Loucy (cell line): ENCODE measurements around the gene SCRG1.

Experiments used
- H2AFZ ChIP-seq: fragments of 200-600 bp; sonication (generic); 2 replicates; pipeline ENCODE4 v1.6.0; 2016; ENCODE audit warnings: antibody characterized with exemption, mild to moderate bottlenecking, low read length, moderate library complexity
- H3F3A ChIP-seq: fragments of 200-600 bp; 2 replicates; pipeline ENCODE4 v1.6.0; 2016; ENCODE audit warnings: antibody characterized with exemption, low read depth, mild to moderate bottlenecking
- H3K27me3 ChIP-seq: fragments of 200-600 bp; sonication (generic); 2 replicates; pipeline ENCODE4 v1.6.1; 2014; ENCODE audit warnings: low read length, mild to moderate bottlenecking; ENCODE audit not compliant: insufficient read depth, poor library complexity, severe bottlenecking
- H3K36me3 ChIP-seq: fragments of 200-600 bp; sonication (generic); 2 replicates; pipeline ENCODE4 v1.6.1; 2016; ENCODE audit warnings: low read length; ENCODE audit not compliant: insufficient read depth
- H3K4me1 ChIP-seq: fragments of 200-600 bp; sonication (generic); 2 replicates; pipeline ENCODE4 v1.5.1; 2014; ENCODE audit warnings: low read length, mild to moderate bottlenecking; ENCODE audit not compliant: insufficient read depth, poor library complexity, severe bottlenecking
- H3K4me2 ChIP-seq: fragments of 200-600 bp; sonication (generic); 2 replicates; pipeline ENCODE4 v1.6.0; 2014; ENCODE audit warnings: antibody characterized with exemption, low read length, low read depth, mild to moderate bottlenecking; ENCODE audit not compliant: poor library complexity, severe bottlenecking
- H3K4me3 ChIP-seq: fragments of 200-600 bp; sonication (generic); 2 replicates; pipeline ENCODE4 v1.5.1; 2014; ENCODE audit warnings: low read length, mild to moderate bottlenecking, mixed read lengths; ENCODE audit not compliant: poor library complexity, severe bottlenecking
- H3K79me2 ChIP-seq: fragments of 200-600 bp; sonication (generic); 2 replicates; pipeline ENCODE4 v1.6.1; 2014; ENCODE audit warnings: low read length; ENCODE audit not compliant: insufficient read depth
- H3K9ac ChIP-seq: fragments of 200-600 bp; sonication (generic); 2 replicates; pipeline ENCODE4 v1.6.0; 2014; ENCODE audit warnings: mild to moderate bottlenecking, low read depth, low read length, moderate library complexity; ENCODE audit not compliant: poor library complexity, severe bottlenecking
- H3K9me2 ChIP-seq: fragments of 200-600 bp; sonication (generic); replicated peaks from 2 replicates; pipeline ENCODE4 v1.6.1; 2016; ENCODE audit warnings: low read depth, low read length, mixed read lengths
- H3K9me3 ChIP-seq: fragments of 200-600 bp; sonication (generic); 2 replicates; pipeline ENCODE4 v1.6.1; 2014; ENCODE audit warnings: mild to moderate bottlenecking, antibody characterized with exemption, low read length, low read depth; ENCODE audit not compliant: insufficient read depth
- H4K20me1 ChIP-seq: fragments of 200-600 bp; sonication (generic); 2 replicates; pipeline ENCODE4 v1.6.0; 2014; ENCODE audit warnings: antibody characterized with exemption, low read length, mild to moderate bottlenecking; ENCODE audit not compliant: insufficient read depth, poor library complexity, severe bottlenecking
- CTCF ChIP-seq: fragments of 200-600 bp; sonication (generic); conservative IDR thresholded peaks from 2 replicates; pipeline ENCODE4 v1.5.1; 2014; ENCODE audit warnings: mild to moderate bottlenecking, antibody characterized with exemption, low read length
- EZH2phosphoT487 ChIP-seq: fragments of 200-600 bp; IDR thresholded peaks from 2 replicates; pipeline ENCODE4 v1.6.1; 2018; ENCODE audit warnings: antibody characterized with exemption, mild to moderate bottlenecking, moderate library complexity, borderline replicate concordance

Gene SCRG1

GRCh38 chr4:173370130-173370476 lies 28.8 kb downstream of the SCRG1 start:
- Histone ChIP-seq H3K4me3 (peak overlapping the region; percentile 98), H4K20me1 (peaks cover 29% of the 10 kb centered on the region), H3K4me2 (peak overlapping the region; percentile 94), H3F3A (no peaks in the 10 kb centered on the region), H3K79me2 (peaks cover 86% of the 10 kb centered on the region), H3K9me3 (no peaks in the 10 kb centered on the region), H3K9ac (peak overlapping the region; percentile 98), H3K36me3 (no peaks in the 10 kb centered on the region), H2AFZ (peak overlapping the region; percentile 87), H3K27me3 (no peaks in the 10 kb centered on the region), H3K4me1 (peaks cover 51% of the 10 kb centered on the region), H3K9me2 (no peaks in the 10 kb centered on the region)
- TF ChIP-seq CTCF: no peak
- no peak for TF ChIP-seq EZH2phosphoT487

GRCh38 chr4:173367946-173368345 lies 31.0 kb downstream of the SCRG1 start:
- H3K4me3 ChIP-seq: peak overlapping the region; percentile 98
- H2AFZ ChIP-seq: no peak overlapping the region
- H3K9me3 ChIP-seq: no peaks in the 10 kb centered on the region
- peak overlapping the region; percentile 98 for H3K9ac ChIP-seq
- no peaks in the 10 kb centered on the region for H3K9me2 ChIP-seq
- peaks cover 10% of the 10 kb centered on the region for H4K20me1 ChIP-seq
- no peaks in the 10 kb centered on the region for H3F3A ChIP-seq
- TF ChIP-seq CTCF: no peak
- TF ChIP-seq EZH2phosphoT487: no peak
- H3K4me2 ChIP-seq: peak overlapping the region; percentile 94
- peaks cover 40% of the 10 kb centered on the region for H3K4me1 ChIP-seq
- H3K36me3 ChIP-seq: no peaks in the 10 kb centered on the region
- H3K27me3 ChIP-seq: no peaks in the 10 kb centered on the region
- peaks cover 75% of the 10 kb centered on the region for H3K79me2 ChIP-seq

- H3K79me2 ChIP-seq: peaks cover 68% of the 10 kb centered on the region
- H4K20me1 ChIP-seq: peaks cover 4% of the 10 kb centered on the region
- H2AFZ ChIP-seq: no peak overlapping the region
- H3K9me3 ChIP-seq: no peaks in the 10 kb centered on the region
- TF ChIP-seq CTCF: no peak
- TF ChIP-seq EZH2phosphoT487: no peak
- no peaks in the 10 kb centered on the region for H3K36me3 ChIP-seq
- H3K9me2 ChIP-seq: no peaks in the 10 kb centered on the region
- H3F3A ChIP-seq: no peaks in the 10 kb centered on the region
- H3K27me3 ChIP-seq: no peaks in the 10 kb centered on the region
- H3K9ac ChIP-seq: peak overlapping the region; percentile 98
- H3K4me2 ChIP-seq: peak overlapping the region; percentile 94
- peak overlapping the region; percentile 98 for H3K4me3 ChIP-seq
- peaks cover 37% of the 10 kb centered on the region for H3K4me1 ChIP-seq
These were observed 31.6 kb downstream of the SCRG1 start for GRCh38 chr4:173367285-173367684.
